GM18520 (cell line): ENCODE results near the gene AGBL3.
"Not testable (repeated sequence)": the region's sequence is repeated elsewhere in the genome, so short reads cannot be mapped to it uniquely, and the experiment has no call there.

ENCODE experiments used
- ATAC-seq: cut with Tn5 transposase; IDR thresholded peaks from one replicate; pipeline ENCODE4 v1.9.1; 2021; ENCODE audit not compliant: unreplicated experiment

AGBL3 gene

GRCh38 chr7:135074531-135074930 lies 88.2 kb downstream of the AGBL3 start:
- no peak for ATAC-seq

GRCh38 chr7:135075716-135076115 lies 89.4 kb downstream of the AGBL3 start:
- ATAC-seq = no peak

GRCh38 chr7:135076882-135077281 lies 90.6 kb downstream of the AGBL3 start:
- ATAC-seq = no peak

DNA sequence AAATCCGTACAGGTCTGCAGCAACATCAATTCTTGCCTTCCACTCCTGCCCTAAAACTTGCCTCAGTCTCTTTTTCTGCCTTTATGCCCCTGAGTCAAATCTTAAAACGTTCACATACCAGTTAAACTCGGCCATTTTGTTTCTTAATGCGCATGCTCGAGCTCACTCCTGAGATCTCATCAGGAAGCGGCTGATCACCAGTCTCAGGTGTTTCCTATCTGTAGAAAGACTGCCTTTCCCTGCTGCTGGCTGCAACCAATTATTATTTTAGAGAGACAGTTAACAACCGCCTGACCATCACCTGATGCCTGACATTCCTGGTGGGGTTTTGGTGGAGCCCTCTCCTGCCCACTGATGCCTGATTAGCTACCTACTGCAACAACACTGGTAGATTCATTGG lies 91.3 kb downstream of the AGBL3 start:
- ATAC-seq = no peak

GRCh38 chr7:135078051-135078450 lies 91.7 kb downstream of the AGBL3 start:
- no peak for ATAC-seq

- no peak for ATAC-seq
Measured at GRCh38 chr7:135079068-135079467, 92.8 kb downstream of the AGBL3 start.

DNA sequence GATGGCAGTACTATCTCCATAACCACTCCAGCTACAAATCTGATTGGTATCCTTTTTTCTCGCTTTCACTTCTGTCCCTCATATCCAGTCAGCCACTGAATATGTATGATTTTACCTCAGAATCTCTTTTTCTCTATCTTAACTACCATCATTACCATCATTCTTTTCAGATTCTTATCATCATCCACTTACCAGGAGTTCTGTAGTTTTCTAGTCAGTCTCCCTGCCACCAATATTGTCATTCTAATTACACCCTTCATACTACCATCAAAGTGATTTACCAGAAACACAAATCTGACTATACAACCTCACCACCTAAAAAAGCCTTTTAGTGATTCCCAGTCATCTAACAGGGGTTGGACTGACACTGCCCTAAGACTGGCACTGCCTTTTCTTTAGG lies 96.7 kb downstream of the AGBL3 start:
- ATAC-seq = no peak

DNA sequence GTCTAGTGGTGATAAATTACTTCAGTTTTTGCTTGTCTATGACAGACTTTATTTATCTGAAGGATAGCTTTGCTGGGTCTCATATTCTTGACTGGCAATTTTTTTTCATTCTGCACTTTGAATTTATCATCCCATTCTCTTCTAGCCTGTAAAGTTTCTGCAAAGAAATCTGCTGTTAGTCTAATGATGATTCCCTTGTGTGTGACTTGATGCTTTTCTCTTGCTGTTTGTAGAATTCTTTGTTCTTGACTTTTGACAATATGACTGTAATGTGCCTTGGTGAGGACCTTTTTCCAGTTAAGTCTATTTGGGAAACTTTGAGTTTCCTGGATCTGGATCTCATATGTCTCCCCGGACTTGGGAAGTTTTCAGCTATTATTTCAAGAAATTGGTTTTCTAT lies 102.3 kb downstream of the AGBL3 start:
- ATAC-seq = no peak

DNA sequence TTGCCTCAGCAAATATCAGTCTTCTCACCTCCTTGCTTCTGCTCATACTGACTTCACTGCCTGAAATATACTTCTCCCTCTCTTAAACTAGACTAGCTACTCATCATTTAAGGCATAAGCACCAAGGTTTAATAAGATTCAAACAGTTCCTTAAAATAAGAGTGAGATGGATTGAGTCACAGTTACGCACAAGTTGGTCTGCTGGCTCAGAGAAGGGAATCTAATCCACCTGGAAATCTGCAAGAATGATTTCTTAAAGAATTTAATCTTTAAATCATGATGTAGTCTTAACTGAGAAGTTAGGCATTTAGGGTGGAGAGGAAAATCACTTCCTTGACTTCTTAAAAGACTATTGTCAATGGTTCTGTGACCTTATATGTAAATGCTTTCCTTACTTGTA lies 105.4 kb downstream of the AGBL3 start:
- ATAC-seq = no peak

DNA sequence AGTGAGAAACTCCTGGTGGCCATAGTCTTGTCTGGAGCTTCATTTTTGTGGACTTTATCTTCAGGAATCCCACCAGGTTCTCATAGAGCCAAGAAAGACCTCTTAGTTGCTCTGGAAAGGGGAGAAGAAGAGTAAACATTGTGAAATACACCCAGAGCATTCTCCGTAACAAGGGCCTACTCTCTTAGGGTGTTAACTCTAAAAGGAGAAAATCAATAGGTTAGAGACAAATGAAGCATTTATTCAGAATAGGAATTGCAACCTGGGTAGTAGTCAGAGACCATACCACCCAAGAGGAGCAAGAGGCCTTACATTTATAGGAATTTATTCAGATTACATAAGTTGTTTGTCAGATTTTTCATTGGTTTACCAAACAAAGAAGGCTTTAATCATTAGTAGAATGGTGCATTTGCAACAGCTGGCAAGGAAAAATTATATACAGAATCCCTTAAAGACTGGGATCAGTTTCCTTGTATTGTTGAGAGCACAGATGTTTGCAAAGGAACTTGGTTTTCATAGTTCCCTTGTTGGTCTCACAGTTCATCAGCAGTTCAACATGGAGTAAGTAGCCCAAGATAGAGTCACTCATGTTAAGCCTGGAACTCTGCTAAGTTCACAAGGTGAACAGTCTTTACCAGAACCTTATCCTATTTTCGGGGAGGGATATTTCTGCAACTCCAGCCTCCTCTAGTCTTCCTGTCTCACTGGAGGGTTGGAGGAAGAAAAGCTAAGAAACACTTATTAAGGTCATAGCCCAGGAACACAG lies 108.3 kb downstream of the AGBL3 start:
- no peak for ATAC-seq

- ATAC-seq = no peak
Measured at GRCh38 chr7:135095450-135095849, 109.1 kb downstream of the AGBL3 start.

- ATAC-seq = no peak
Measured at GRCh38 chr7:135098391-135098790, 112.1 kb downstream of the AGBL3 start.

DNA sequence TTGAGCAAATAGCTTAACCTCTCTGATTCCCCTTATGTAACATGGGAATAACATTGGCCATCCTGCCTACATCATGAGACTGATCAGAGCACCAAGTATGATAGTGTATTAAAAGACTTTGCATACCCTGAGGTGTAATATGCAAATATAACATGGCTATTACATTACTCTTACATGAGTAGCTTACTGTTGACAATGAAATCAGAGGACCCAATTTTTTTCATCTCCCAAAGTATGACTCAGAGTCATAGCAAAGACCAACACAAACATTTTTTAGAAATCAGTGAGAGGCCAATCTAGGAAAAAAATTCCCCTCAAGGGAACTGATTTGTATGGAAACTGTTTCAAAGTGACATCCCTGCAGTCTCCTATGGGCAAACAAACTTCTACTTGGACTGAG lies 114.5 kb downstream of the AGBL3 start:
- ATAC-seq = no peak

GRCh38 chr7:135102372-135102771 lies 116.1 kb downstream of the AGBL3 start:
- peak; percentile 92 for ATAC-seq

DNA sequence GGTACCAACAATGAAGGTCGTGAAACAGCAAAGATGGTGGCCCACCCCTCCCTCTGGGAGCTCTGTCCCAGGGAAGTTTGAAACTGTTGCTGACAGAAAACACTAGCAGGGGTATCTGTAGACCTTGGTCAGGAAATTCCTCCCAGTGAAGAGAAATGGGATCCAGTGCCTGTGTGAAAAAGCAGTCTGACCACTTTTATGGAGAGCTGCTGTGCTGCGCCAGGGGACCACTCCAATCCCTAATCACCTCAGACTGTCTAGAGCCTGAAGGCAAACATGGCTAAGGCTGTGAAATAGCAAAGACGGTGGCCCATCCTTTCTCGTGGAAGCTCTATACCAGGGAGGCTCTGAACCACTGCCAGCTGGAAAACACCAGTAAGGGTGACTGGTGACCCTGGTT lies 123.3 kb downstream of the AGBL3 start:
- no peak for ATAC-seq

GRCh38 chr7:135109976-135110375 lies 123.7 kb downstream of the AGBL3 start:
- ATAC-seq = no peak

- no peak for ATAC-seq
Measured at GRCh38 chr7:135111379-135111778, 125.1 kb downstream of the AGBL3 start.

- no peak for ATAC-seq
Measured at GRCh38 chr7:135114622-135115021, 128.3 kb downstream of the AGBL3 start.

DNA sequence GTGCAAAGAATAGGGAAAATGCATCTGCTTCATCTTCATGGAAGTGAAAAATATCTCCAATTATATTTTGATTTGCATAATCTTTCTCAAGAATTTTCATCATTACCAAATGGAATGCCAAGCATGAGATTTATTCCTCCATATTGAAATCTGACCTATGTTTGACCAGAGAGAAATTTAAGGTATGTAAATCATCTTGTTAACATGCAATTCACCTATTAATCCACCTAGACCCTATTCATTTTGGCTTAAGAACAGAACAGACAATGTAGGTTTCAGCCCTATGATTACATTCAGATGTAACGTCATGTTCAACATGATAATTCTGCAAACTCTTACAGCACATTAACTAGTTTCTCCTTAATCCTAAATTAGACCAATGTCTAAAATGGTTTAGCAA lies 130.8 kb downstream of the AGBL3 start:
- no peak for ATAC-seq

DNA sequence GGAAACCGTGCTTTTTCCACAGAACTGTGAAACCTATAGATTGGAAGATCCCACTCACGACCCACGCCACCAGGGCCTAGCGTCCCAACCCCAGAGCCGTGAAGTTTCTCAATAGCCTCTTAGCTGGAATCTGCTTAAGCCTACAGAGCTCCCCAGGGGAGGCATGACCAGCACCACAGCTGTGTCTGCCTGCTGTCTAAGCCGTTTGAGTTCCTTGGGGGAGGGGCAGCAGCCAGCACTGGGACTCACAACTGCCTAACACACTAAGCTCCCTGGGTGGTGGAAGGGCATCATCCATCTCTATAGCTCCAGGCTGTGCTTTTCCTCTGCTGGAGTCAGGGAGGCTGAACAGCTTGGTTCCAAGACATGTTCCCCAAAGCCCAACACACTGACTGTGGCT lies 135.6 kb downstream of the AGBL3 start:
- no peak for ATAC-seq

GRCh38 chr7:135124631-135125030 lies 138.3 kb downstream of the AGBL3 start:
- not testable (repeated sequence) for ATAC-seq

DNA sequence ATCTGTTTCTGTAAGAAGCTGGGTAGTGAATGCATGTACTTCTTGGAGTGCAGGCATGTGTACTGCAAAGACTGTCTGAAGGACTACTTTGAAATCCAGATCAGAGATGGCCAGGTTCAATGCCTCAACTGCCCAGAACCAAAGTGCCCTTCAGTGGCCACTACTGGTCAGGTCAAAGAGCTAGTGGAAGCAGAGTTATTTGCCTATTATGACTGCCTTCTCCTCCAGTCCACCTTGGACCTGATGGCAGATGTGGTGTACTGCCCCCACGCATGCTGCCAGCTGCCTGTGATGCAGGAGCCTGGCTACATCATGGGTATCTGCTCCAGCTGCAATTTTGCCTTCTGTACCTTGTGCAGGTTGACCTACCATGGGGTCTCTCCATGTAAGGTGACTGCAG lies 142.6 kb downstream of the AGBL3 start:
- no peak for ATAC-seq

DNA sequence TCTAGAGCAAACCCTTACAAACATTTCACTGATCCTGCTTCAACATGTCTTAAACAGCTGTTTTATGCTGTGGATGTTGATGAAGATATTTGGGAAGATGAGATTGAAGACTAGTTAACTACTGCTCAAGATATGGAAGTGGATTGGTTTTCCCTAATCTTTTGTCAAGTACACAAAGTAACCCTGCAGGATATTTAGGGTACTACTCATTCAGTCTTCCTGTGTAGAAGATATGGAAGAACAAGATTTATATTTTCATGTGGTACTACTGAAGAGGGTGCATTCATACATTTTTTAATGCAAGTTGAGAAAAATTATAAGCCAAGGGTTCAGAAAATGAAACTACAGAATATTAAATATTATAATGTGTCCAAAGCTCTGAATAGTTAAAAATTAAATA lies 143.3 kb downstream of the AGBL3 start:
- ATAC-seq = no peak
